GM19438 (cell line): Measurements from ENCODE around the gene C2.
"Not testable (repeated sequence)": the region's sequence is repeated elsewhere in the genome, so short reads cannot be mapped to it uniquely, and the experiment has no call there.

Experiments used
- ATAC-seq: cut with Tn5 transposase; IDR thresholded peaks from one replicate; pipeline ENCODE4 v1.9.1; 2021; ENCODE audit warnings: low read depth; ENCODE audit not compliant: unreplicated experiment

C2 gene

DNA sequence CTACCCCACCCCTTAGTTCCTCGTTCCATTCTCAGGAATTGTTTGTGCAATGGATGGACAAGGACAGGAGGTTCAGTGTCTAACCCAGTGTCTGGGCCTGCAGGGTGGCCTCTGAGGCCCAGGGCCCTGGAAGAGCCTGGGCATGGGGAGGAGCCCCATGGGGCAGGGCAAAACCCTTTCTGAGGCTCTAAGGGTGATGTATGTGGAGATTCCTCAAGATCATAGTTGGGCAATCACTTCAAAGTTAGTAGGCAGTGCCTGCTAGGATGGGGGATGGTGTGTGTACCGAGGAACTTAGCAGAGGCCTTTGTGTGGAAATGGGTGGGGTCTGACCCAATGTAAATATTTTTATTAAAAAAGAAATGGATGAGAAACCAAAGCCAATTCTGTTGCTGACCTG, 6.7 kb upstream of the C2 start:
- ATAC-seq: no peak

DNA sequence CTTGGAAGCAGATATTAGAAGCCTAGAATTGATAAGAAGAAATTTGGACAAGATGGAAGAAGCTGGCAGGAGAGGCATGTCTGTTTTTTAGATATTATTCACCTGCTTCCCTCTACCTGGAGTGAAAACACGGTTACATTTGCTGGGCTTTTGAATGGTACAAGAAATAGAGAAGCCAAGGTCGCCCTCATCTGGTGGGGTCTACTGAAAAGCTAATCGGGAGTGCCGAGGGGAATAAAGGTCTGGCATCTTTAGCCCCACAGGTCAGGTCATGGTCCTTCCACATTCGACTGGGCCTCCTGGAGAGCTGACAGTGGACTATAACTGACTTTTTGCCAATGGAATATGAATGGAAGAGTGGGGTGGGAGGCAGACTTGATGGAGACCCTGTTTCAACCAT, 4.6 kb upstream of the C2 start:
- no peak for ATAC-seq

DNA sequence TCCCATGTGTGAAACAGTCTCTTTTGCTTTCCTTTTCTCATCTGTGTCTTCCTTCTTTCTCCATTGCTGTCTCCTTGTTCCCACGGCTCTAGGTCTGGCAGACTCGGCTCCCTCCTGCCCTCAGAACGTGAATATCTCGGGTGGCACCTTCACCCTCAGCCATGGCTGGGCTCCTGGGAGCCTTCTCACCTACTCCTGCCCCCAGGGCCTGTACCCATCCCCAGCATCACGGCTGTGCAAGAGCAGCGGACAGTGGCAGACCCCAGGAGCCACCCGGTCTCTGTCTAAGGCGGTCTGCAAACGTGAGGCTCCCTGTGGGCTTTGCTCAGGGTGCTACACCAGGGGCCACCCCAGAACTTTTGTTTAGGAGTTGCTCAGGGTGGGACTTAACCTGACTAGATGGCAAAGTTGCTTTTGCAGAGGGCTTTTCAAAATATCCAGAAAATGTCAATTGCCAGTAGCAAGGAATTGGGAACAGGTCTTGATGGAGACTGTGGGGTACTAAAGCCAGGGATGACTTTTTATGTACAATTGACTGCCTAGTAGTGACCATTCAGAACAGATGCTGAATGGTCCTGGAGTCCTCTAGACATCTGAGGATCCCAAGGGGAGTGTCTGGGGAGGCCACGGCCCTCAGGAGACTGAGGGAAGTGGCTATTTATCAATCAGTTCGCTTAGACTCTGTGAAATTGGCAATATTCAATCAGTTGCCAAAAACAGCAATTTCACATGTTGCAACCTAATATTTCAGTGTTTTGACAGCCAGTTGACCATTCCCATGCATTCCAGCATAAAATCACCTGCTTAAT, 550 bp downstream of the C2 start:
- no peak for ATAC-seq

DNA sequence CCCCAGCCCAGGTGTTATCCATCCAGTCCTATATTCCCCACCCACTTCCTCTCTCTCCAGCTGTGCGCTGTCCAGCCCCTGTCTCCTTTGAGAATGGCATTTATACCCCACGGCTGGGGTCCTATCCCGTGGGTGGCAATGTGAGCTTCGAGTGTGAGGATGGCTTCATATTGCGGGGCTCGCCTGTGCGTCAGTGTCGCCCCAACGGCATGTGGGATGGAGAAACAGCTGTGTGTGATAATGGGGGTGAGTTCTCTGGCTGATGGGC, 1.1 kb downstream of the C2 start:
- no peak for ATAC-seq

DNA sequence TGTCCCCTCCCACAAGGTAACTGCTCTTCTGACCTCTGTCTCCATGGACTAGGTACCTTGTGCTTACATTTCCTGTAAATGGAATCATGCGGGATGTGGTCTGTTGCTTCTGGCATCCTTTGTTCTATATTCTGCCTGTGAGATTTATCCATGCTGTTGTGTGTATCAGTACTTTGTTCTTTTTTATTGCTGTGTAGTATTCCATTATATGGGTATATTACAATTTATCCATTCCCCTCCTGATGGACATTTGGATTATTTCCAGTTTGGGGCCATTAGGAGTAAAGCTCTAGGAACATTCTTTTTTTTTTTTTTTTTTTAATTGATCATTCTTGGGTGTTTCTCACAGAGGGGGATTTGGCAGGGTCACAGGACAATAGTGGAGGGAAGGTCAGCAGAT, 3.4 kb downstream of the C2 start:
- no peak for ATAC-seq

DNA sequence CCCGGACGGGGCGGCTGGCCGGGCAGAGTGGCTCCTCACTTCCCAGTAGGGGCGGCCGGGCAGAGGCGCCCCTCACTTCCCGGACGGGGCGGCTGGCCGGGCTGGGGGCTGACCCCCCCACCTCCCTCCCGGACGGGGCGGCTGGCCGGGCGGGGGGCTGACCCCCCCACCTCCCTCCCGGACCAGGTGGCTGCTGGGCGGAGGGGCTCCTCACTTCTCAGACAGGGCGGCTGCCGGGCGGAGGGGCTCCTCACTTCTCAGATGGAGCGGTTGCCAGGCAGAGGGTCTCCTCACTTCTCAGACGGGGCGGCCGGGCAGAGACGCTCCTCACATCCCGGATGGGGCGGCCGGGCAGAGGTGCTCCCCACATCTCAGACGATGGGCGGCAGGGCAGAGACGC, 4.6 kb downstream of the C2 start:
- not testable (repeated sequence) for ATAC-seq

DNA sequence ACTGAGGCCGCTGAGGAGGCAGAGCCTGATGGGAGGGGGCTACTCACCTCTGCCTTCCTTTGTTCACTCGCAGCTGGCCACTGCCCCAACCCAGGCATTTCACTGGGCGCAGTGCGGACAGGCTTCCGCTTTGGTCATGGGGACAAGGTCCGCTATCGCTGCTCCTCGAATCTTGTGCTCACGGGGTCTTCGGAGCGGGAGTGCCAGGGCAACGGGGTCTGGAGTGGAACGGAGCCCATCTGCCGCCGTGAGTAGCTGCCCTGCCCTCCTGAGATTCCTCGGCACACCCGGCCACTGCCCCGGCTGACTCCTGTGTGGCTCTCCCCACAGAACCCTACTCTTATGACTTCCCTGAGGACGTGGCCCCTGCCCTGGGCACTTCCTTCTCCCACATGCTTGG, 6.0 kb downstream of the C2 start:
- no peak for ATAC-seq

DNA sequence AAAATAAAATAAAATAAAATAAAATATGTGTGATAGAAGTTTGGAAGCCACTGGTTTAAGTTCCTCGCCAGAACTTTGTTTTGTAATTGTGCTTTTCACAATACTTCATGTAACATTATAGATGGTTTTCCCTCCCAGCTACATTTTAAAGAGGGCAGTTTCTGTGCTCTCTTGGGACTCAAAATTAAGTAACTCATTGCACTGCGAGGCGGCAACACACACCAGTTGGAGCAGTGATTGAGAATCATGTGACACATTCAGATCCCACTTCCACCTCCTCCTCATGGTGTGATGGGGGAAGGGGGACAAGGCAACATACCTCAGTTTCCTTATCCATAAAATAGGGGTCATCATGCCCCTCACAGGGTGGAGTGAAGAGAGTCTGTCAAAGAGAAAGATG, 7.5 kb downstream of the C2 start:
- no peak for ATAC-seq

DNA sequence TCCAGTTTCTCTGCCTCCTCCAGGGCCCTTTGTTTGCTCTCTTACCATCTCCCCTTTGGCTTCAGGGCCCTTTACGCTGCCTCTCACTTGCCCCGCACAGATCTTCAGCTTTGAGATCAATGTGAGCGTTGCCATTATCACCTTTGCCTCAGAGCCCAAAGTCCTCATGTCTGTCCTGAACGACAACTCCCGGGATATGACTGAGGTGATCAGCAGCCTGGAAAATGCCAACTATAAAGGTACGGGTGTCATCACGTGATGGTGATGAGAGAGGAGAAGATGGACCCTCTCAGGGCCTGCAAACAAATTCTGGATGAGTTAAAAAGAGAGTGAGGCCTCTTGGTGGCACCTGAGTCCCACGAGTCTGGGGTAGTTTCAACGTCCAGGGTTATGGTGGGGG, 8.3 kb downstream of the C2 start:
- ATAC-seq: no peak

DNA sequence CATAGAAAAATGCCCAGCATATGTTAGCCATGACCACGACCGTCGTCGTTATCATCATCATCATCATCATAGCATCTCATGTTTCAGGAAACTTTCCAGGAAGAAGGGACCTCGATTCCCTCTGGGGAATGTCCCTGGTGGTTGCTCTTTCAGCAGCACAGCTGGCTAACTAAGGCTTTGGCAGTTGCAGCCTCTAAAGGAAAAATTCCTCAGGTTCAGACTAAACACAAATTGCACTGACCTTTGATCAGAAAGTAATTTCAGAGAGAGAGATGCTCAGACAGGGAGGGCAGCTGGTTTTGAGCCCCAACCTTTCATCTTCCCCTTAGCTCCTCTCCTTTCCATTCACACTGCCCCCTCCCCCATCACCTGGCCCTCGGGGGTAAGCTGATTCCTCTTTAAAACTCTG, 12.7 kb downstream of the C2 start:
- no peak for ATAC-seq

DNA sequence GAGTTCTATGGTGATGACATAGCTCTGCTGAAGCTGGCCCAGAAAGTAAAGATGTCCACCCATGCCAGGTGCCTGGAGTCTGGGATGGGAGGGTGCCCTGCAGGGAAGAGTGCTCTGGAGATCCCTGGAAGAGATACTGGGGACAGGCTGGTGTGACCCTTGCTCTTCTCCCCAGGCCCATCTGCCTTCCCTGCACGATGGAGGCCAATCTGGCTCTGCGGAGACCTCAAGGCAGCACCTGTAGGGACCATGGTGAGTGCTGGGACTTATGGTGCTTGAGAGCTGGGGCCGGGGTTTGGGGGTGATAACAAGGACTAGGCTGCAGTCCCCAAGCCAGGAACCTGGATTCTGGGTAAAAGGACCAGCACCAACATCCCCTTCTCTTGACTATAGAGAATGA, 16.2 kb downstream of the C2 start:
- ATAC-seq: no peak

DNA sequence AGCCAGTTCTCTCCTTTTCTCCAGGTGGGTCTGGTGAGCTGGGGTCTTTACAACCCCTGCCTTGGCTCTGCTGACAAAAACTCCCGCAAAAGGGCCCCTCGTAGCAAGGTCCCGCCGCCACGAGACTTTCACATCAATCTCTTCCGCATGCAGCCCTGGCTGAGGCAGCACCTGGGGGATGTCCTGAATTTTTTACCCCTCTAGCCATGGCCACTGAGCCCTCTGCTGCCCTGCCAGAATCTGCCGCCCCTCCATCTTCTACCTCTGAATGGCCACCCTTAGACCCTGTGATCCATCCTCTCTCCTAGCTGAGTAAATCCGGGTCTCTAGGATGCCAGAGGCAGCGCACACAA, 17.6 kb downstream of the C2 start:
- ATAC-seq: no peak

DNA sequence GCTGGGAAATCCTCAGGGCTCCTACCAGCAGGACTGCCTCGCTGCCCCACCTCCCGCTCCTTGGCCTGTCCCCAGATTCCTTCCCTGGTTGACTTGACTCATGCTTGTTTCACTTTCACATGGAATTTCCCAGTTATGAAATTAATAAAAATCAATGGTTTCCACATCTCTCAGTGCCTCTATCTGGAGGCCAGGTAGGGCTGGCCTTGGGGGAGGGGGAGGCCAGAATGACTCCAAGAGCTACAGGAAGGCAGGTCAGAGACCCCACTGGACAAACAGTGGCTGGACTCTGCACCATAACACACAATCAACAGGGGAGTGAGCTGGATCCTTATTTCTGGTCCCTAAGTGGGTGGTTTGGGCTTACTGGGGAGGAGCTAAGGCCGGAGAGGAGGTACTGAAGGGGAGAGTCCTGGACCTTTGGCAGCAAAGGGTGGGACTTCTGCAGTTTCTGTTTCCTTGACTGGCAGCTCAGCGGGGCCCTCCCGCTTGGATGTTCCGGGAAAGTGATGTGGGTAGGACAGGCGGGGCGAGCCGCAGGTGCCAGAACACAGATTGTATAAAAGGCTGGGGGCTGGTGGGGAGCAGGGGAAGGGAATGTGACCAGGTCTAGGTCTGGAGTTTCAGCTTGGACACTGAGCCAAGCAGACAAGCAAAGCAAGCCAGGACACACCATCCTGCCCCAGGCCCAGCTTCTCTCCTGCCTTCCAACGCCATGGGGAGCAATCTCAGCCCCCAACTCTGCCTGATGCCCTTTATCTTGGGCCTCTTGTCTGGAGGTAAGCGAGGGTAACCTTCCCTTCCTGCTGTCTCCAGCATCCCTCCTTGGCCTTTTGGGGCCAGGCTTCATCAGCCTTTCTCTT, 18.2 kb downstream of the C2 start, which contains the start of gene CFB:
Gene CFB, plus strand, starts transcription at position 589 of the 863 bp plus-strand sequence. Its CDS starts 127 bp downstream, at position 716.
- no peak for ATAC-seq

DNA sequence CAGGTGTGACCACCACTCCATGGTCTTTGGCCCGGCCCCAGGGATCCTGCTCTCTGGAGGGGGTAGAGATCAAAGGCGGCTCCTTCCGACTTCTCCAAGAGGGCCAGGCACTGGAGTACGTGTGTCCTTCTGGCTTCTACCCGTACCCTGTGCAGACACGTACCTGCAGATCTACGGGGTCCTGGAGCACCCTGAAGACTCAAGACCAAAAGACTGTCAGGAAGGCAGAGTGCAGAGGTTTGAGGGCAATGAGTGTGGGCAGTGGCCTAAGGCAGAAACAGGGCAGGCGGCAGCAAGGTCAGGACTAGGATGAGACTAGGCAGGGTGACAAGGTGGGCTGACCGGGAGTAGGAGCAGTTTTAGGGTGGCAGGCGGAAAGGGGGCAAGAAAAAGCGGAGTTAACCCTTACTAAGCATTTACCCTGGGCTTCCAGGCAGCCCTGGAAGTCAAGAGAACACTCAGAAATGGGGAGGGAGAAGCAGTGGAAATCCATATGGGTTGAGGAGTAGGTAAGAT, 18.9 kb downstream of the C2 start:
- no peak for ATAC-seq

DNA sequence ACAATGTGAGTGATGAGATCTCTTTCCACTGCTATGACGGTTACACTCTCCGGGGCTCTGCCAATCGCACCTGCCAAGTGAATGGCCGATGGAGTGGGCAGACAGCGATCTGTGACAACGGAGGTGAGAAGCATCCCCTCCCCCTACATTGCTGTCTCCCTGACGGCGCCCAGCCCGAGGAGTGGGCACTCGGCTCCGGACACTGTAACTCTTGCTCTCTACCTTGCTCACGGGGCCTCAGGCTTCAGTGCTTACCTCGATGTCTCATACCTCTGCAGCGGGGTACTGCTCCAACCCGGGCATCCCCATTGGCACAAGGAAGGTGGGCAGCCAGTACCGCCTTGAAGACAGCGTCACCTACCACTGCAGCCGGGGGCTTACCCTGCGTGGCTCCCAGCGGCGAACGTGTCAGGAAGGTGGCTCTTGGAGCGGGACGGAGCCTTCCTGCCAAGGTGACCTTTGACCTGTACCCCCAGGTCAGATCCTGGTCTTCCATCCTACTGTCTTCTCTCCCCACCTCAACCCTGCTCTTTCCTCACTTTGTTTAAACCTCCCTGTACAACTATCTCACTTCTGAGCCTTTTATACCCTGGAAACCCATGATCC, 19.7 kb downstream of the C2 start:
- ATAC-seq: no peak

DNA sequence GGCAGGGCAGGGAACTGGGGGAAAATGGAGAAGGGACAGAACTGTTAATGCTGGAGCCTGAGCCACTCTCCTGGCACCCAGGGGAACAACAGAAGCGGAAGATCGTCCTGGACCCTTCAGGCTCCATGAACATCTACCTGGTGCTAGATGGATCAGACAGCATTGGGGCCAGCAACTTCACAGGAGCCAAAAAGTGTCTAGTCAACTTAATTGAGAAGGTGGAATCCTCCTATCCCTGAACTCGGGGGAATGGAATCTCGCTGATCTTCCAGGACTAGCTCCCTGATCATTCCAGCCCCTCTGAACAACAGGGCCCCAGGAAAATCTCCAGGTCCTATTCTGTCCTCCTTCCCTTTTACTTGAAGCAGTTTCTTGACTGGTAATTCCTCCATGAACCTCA, 20.3 kb downstream of the C2 start:
- ATAC-seq: no peak

DNA sequence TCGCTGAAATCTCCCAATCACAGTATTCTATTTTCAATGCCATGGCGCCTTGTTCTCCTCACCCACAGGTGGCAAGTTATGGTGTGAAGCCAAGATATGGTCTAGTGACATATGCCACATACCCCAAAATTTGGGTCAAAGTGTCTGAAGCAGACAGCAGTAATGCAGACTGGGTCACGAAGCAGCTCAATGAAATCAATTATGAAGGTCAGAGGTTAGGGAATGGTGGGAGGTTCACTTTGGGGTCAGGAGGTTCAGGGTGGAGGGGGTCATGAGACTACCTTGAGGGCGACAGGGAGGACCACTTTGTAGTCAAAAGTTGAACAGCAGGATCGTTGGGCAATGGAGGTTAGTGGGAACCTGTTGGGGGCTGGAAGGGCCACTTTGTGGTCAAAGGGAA, 20.8 kb downstream of the C2 start:
- no peak for ATAC-seq

DNA sequence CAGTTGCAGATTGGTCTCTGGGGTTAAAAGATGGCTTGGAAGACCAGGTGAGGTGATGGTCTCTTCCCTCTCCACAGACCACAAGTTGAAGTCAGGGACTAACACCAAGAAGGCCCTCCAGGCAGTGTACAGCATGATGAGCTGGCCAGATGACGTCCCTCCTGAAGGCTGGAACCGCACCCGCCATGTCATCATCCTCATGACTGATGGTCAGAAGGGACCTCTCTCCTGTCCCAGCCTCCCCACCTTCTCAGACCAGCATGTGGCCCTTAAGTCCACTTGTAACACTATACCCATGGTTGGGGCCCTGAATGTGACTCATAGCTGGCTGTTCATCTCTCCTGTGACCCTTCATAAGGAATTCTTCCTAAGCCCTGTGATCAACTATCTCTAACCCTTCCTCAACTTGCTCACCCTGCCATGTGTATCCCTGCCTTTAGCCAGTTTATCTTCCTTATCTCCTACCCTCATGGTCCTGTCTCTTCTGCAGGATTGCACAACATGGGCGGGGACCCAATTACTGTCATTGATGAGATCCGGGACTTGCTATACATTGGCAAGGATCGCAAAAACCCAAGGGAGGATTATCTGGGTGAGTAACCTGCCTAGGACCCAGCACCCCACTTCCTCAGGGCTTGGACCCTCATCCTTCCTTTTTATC, 21.4 kb downstream of the C2 start:
- no peak for ATAC-seq

DNA sequence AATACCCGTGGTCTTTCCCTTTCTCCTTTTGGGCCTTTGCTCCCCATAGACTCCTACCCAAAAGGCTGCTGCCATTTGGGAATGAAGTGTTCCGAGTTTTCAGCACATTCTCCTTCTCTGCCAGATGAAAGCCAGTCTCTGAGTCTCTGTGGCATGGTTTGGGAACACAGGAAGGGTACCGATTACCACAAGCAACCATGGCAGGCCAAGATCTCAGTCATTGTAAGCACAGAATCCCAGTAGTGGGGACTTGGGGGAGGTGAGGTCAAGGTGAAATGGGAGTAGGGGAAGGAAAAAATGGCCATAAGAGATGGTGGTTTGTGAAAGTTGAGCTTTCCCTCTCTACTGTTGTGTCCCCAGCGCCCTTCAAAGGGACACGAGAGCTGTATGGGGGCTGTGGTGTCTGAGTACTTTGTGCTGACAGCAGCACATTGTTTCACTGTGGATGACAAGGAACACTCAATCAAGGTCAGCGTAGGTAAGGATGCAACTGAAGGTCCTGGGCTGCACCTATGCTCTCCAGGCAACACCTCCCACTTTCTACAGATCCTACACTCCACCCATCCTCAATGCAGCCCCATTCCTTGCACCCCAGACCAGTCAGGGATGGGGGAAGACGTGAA, 22.5 kb downstream of the C2 start:
- no peak for ATAC-seq

DNA sequence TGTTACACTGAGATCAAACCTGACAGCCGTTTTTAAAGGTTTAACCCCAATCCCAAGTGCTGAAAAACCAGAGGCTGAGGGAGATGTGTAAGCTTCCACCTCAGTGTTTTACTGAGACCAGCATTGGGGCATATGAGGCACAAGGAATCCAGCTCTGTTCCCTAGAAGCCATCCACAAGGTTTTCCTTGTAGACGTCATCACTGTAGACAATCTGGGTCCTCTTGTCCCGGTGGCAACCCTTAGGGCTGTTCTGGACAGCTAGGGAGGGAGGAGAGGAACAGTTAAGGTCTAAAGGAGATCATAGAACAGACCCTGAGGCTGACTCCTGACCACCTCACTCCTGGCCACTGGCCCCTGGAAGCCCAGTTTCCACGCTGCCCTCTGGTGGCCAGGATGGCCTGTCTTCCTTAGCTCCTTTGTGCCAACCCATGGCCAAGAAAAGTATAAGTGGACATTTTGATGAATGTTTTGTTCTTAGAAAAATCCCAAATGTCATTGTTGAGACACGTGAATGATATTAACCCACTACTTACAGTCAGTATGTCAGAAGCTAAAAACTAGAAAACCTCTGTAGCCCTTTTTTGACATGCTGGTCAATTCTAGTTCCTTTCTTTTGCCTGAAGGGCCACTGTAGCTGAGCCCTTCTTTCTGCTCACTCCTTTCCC, 24.8 kb downstream of the C2 start:
- no peak for ATAC-seq
